ENCODE measurements around the gene HNRNPF.

DNA sequence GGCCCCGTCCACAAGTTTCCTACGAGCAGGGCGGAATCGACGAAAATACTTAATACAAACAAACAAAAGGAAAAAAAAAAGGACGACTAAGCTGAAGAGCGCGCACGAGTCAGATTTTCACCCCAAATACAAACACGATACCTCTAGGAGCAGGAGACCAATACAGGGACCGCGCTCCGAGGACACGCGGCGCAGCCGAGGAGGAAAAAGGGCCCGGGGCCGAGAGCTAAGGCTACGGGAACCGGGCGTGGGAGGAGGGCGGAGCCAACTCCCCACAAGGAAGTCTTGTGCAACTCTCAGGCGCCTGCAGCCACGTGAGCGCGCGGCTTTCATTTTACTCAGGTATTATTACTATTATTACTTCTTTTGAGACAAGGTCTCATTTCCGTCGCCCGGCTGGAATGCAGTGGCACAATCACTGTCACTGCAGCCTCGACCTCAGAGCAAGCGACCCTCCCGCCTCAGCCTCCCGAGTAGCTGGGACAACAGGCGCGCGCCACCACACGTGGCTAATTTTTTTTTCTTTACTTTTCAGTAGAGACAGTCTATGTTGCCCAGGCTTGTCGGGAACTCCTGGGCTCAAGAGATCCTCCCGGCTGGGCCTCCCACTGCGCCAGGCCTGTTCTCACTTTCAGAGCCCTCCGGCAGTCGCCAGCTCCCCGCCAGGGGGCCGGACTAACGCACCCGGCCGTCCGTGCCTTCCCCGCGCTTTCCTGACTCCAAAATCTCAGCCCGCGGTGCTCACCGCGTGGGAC is 1.2 kb downstream of the HNRNPF start:
- TF ChIP-seq CTCF (IDR thresholded peaks at IDR 0.05 in 2 of 3, conservative IDR thresholded peaks at IDR 0.05 in 1 of 3; ENCODE audit: borderline replicate concordance in 1 of 3, insufficient read depth in 1 of 3, low read depth in 2 of 3, low read length in 2 of 3) (peak in 2 of 3 experiments; percentile 41 to 50; a peak in 4 of 6 replicates), SRF (IDR thresholded peaks at IDR 0.05; ENCODE audit: low read depth) (peak; percentile 74), POLR2A (IDR thresholded peaks at IDR 0.05; ENCODE audit: borderline replicate concordance, extremely low read depth, insufficient read depth, insufficient read length) (peak; percentile 66), ZBTB33 (IDR thresholded peaks at IDR 0.05; ENCODE audit: extremely low read depth, insufficient replicate concordance, low read length) (no peak), POLR2AphosphoS5 (IDR thresholded peaks at IDR 0.05; ENCODE audit: low read depth, low read length) (peak; percentile 97), EZH2 (IDR thresholded peaks at IDR 0.05) (no peak), ZFX (IDR thresholded peaks at IDR 0.05) (peak; percentile 45), EZH2phosphoT487 (IDR thresholded peaks at IDR 0.05; ENCODE audit: borderline replicate concordance) (no peak), ELF1 (IDR thresholded peaks at IDR 0.05; ENCODE audit: borderline replicate concordance, low read depth) (no peak), TCF7L2 (IDR thresholded peaks at IDR 0.05; ENCODE audit: borderline replicate concordance, extremely low read depth, insufficient read depth, insufficient read length) (peak; percentile 37), SIN3A (IDR thresholded peaks at IDR 0.05; ENCODE audit: low read depth) (peak; percentile 80), RAD21 (IDR thresholded peaks at IDR 0.05; ENCODE audit: low read depth) (no peak), MAX (IDR thresholded peaks at IDR 0.05) (peak; percentile 96)
